GM21619 (cell line): ENCODE measurements around the gene CCNYL1.

Experiments
- ATAC-seq: cut with Tn5 transposase; IDR thresholded peaks from one replicate; pipeline ENCODE4 v1.9.1; 2021; ENCODE audit not compliant: unreplicated experiment

CCNYL1 gene

DNA sequence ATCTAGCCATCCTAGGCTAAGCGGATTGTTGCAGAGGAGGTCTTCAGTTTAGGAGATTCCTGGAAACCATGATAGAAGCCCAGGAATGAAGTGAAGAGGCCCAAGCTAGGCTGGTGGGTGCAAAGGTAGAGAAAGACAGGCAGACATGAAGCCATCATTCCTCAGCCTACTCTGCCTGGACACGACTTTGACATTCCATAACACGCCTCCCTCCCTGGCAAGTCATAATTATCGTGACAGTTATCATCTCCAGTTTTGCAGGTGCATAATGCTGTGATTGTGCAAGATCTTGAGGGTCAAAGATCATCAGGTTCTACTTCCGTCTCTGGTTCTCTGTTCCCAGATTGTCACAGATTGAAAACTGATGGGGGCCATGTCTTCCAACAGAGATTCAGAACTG lies 73.5 kb downstream of the CCNYL1 start:
- no peak for ATAC-seq

DNA sequence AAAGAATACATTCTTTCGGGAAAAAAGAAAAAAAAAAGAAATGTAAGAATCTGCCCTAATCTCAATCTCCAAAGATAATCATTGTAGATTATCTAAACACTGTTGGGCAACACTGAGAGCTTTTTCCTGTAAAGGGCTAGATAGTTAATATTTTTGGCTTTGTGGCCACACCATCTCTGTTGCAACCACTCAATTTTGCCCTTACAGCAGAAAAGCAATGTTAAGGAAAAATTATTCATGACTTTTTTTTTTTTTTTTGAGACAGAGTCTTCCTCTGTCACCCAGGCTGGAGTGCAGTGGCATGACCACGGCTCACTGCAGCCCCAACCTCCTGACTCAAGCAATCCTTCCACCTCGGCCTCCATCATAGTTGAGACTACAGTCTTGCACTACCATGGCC lies 75.6 kb downstream of the CCNYL1 start:
- no peak for ATAC-seq

DNA sequence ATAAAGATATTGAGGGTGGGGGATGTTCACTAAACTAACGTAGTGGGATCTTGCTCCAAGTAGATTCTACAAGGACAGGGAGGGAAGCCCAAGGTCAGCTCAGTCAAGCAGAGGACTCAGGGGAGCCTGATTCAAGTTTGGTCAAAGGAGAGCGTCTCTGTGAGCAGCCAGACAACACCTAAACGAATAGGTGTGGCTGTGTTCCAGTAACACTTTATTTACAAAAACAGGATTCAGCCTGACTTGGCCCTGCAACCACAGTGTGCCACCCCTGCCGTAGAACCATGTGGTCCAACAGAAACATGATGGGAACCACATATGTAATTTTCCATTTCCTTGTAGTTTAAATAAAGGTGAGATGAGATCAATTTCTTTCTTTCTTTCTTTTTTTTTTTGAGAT lies 76.4 kb downstream of the CCNYL1 start:
- no peak for ATAC-seq

DNA sequence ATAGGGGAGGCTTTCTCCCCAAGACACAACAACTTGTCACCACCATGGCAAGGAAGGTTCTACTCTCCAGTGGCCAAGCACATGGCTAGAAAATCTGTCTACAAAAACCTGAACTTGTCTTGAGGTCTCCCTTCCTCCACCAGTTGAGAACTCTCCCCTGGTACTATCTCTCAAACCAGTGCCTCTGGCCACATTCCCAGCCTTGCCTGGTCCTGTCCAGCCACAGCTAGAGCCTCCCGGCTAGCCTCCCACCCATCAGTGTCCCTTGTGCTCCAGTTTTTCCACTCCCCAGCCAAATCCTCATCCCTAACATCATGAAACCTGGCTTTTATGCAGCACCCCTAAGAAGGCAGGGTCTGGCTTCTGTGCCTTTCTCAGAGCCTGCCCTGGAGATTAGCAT lies 79.5 kb downstream of the CCNYL1 start:
- no peak for ATAC-seq

DNA sequence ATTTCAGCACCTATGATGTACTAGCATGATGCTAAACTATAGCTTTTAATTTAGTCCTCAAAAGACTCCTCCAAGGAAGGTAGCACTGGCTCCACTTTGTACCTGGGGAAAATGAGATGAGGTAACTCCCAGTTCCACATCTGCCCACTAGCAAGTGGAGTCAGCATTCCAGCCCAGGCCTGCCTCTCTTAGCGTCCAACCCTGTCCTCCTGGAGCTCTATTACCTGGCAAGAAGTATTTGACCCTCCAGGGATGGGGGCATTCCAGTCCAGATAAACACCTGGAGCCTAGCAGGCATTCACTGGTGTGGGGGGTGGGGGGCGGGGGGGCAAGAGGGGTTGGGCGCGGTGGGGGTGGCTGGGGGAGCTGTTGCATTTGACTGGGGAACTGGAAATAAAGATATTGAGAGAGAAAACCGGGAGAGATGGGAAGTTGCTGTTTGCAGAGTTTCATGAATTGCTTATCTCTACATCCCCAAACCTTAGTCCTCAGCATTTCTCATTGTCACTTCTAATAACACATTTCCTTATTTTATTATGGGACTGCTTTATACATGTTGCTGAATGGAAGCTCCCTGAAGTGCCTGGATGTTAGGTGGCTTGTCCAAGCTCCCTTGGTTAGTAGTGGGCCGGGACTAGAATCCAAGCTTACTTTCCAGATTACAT lies 80.3 kb downstream of the CCNYL1 start:
- ATAC-seq: no peak

DNA sequence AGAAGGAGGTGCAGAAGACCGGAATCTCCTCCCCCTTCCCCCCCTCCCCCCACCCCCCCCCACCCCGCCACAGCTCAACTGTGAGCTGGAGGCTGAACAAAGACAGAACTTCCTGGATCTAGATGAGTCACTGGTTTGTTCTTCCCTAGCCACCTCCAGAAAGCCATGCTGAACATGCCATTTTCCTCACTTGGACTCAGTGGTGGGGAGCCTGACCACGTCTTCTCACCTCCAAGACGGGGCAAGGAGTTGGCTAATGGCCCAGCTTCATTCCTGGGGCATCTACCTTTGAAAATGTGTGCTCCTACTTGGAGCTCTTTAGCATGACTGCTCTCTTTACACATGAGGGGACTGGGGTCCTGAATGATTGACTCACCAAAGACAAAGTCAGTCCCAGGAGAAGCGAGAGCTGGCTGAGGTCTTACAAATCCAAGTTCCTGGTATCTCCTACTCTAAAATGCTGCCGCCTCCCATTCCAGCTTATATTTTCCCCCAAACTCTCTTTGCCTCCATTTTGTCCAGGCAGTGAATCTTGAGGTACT lies 80.9 kb downstream of the CCNYL1 start:
- no peak for ATAC-seq

DNA sequence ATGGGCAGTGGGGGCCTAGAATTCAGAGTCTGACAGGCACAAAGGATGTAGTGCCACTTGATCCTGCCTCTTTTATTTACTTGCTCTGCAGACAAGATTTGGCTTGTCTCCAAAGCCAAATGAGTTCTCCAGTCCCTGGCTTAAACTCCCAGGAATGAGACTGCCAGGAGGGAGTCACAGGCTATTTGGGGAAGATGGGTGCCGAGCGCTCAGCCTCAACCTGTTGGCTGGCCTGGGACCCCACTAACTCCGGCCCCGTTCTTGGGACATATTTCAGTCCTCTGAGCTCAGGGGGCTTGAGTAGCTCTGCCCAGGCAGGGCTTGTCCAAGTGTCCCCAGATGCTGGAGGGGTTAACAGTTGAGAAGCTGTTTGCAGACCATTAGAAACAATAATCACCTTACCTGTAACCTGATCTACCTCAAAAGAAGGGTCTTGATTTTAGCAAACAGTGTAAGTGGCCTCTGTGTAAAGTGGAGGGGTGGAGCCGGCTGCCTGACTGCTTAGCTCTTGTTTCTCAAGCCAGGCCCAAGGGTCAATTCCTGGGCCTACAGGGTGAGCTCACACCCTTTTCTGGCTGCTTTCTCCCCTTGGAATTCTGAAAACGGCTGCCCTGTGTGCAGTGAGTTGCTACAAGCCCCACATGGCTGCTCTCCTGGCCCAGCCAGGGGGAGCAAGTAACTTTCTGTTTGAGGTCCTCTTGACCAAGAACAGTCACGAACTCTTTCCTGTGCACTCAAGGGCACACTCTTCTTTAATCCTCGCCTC lies 85.3 kb downstream of the CCNYL1 start:
- ATAC-seq: no peak

DNA sequence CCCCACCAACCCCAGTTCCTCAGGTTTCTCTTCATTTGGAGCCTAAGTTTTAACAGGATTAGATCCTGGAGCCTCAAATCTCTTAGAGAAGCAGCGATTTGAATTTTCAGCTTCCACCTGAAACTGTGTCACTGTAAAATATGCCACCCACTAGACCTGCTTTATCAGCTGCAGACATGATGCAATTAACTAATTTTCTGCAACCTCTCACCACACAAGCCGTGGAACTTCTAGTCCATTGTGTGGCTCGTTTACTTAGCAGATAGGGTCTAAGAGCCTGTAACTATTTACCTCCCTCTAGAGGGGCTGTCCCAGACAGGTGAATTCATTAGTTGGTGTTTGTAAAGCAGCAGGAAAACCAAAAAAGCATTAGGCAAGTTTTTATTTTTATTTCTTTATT lies 89.8 kb downstream of the CCNYL1 start:
- ATAC-seq: no peak

DNA sequence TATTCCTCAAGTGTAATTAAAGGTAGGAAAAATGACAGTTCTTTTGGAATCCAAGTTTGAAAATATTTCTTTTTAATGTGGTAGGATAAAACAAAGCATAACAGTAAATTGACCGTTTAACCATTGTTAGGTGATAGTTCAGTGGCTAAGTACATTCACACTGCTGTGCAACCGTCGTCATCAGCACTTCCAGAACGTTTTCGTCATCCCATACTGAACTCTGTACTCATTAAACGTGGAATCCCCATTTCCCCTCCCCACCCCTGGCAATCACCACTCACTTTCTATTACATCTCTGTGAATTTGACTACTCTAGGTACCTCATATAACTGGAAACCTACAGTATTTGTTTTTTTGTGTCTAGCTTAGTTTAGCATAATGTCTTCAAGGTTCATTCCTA lies 91.2 kb downstream of the CCNYL1 start:
- no peak for ATAC-seq
